ENCODE results near the gene CCM2L.
"Not testable (repeated sequence)": the region's sequence is repeated elsewhere in the genome, so short reads cannot be mapped to it uniquely, and the experiment has no call there.

The CCM2L gene

GRCh38 chr20:32031007-32031958, 21.0 kb downstream of the CCM2L start:
- DNase-seq, result peak; percentile 76

- DNase-seq, result no peak
Observed at GRCh38 chr20:32033316-32033715, 23.1 kb downstream of the CCM2L start.

- not testable (repeated sequence) for DNase-seq
Observed at GRCh38 chr20:32033721-32034120, 23.5 kb downstream of the CCM2L start.

GRCh38 chr20:32034581-32035425, 24.6 kb downstream of the CCM2L start:
- DNase-seq, result peak; percentile 61

- no peak for DNase-seq
Observed at GRCh38 chr20:32035426-32035779, 25.2 kb downstream of the CCM2L start.

- no peak for DNase-seq
Observed at GRCh38 chr20:32036252-32036651, 26.0 kb downstream of the CCM2L start.

GRCh38 chr20:32036716-32037485, 26.7 kb downstream of the CCM2L start:
- DNase-seq, result no peak

- DNase-seq, result no peak
Observed at GRCh38 chr20:32037929-32038328, 27.7 kb downstream of the CCM2L start.

- DNase-seq, result no peak
Observed at GRCh38 chr20:32040142-32040953, 30.1 kb downstream of the CCM2L start.

- DNase-seq, result no peak
Observed at GRCh38 chr20:32045999-32046398, 35.8 kb downstream of the CCM2L start.

- DNase-seq, result no peak
Observed at GRCh38 chr20:32050324-32050841, 40.1 kb downstream of the CCM2L start.

- DNase-seq, result no peak
Observed at GRCh38 chr20:32050851-32051556, 40.8 kb downstream of the CCM2L start.

- DNase-seq, result no peak
Observed at GRCh38 chr20:32051720-32052089, 41.5 kb downstream of the CCM2L start.

GRCh38 chr20:32052090-32052777, 42.0 kb downstream of the CCM2L start, which contains the start of gene HCK:
TSS of gene HCK (plus strand) at chr20:32052242.
- DNase-seq, result no peak

- no peak for DNase-seq
Observed at GRCh38 chr20:32052778-32053362, 42.6 kb downstream of the CCM2L start.

GRCh38 chr20:32053648-32054047, 43.4 kb downstream of the CCM2L start:
- DNase-seq, result no peak

- no peak for DNase-seq
Observed at GRCh38 chr20:32056708-32057483, 46.7 kb downstream of the CCM2L start.

GRCh38 chr20:32057656-32058184, 47.5 kb downstream of the CCM2L start:
- DNase-seq, result no peak

- DNase-seq, result no peak
Observed at GRCh38 chr20:32059189-32059588, 49.0 kb downstream of the CCM2L start.

Measured in 8988T (cell line).